Adipocyte (in vitro differentiated cells): Measurements from ENCODE around the gene SPON2.
A peak's percentile ranks its signal among the peaks of the same experiment; 100 is the strongest.
"Not testable (repeated sequence)": the region's sequence is repeated elsewhere in the genome, so short reads cannot be mapped to it uniquely, and the experiment has no call there.

ENCODE experiments used
- DNase-seq: peaks from one replicate; pipeline ENCODE4 v3.0.0-alpha.2; 2015; ENCODE audit warnings: low read depth
- H3K27me3 ChIP-seq: replicated peaks from 2 replicates; pipeline ENCODE4 v1.7.0; 2013; ENCODE audit warnings: mild to moderate bottlenecking, low read length, moderate library complexity; ENCODE audit not compliant: control insufficient read depth, insufficient read depth
- H3K36me3 ChIP-seq: 2 replicates; pipeline ENCODE4 v1.7.0; 2013; ENCODE audit warnings: low read length, mild to moderate bottlenecking, moderate library complexity; ENCODE audit not compliant: control insufficient read depth, insufficient read depth, severe bottlenecking
- H3K4me1 ChIP-seq: 2 replicates; pipeline ENCODE4 v1.7.0; 2013; ENCODE audit warnings: mild to moderate bottlenecking, low read length, moderate library complexity; ENCODE audit not compliant: control insufficient read depth, insufficient read depth
- H3K4me3 ChIP-seq: 2 replicates; pipeline ENCODE4 v1.7.0; 2013; ENCODE audit warnings: mild to moderate bottlenecking, low read length, moderate library complexity
- H3K9ac ChIP-seq: 2 replicates; pipeline ENCODE4 v1.7.0; 2013; ENCODE audit warnings: mild to moderate bottlenecking, low read length, moderate library complexity
- H3K9me3 ChIP-seq: 2 replicates; pipeline ENCODE4 v1.7.0; 2013; ENCODE audit warnings: mild to moderate bottlenecking, low read length, moderate library complexity; ENCODE audit not compliant: control insufficient read depth

The SPON2 gene

GRCh38 chr4:1130316-1131186, 41.8 kb downstream of the SPON2 start:
- DNase-seq, result peak; percentile 90
- H3K9ac ChIP-seq, result no peak overlapping the region
- H3K4me1 ChIP-seq, result peaks cover 8% of the 10 kb centered on the region
- H3K4me3 ChIP-seq, result no peak overlapping the region
- no peaks in the 10 kb centered on the region for H3K27me3 ChIP-seq
- H3K36me3 ChIP-seq, result no peaks in the 10 kb centered on the region
- H3K9me3 ChIP-seq, result no peaks in the 10 kb centered on the region

GRCh38 chr4:1126506-1126905, 45.9 kb downstream of the SPON2 start:
- Histone ChIP-seq H3K4me3 (no peak overlapping the region), H3K36me3 (no peaks in the 10 kb centered on the region), H3K4me1 (peaks cover 16% of the 10 kb centered on the region), H3K9me3 (no peaks in the 10 kb centered on the region), H3K9ac (no peak overlapping the region), H3K27me3 (no peaks in the 10 kb centered on the region)
- DNase-seq, result peak; percentile 28

- H3K4me3 ChIP-seq, DNase-seq, H3K36me3 ChIP-seq, H3K27me3 ChIP-seq, H3K9ac ChIP-seq, H3K9me3 ChIP-seq: not testable (repeated sequence)
- peaks cover 16% of the 10 kb centered on the region for H3K4me1 ChIP-seq
These were observed 46.9 kb downstream of the SPON2 start for GRCh38 chr4:1125466-1125865.

GRCh38 chr4:1124818-1125217, 47.6 kb downstream of the SPON2 start:
- no peak for DNase-seq
- Histone ChIP-seq H3K27me3 (no peaks in the 10 kb centered on the region), H3K36me3 (no peaks in the 10 kb centered on the region), H3K9me3 (no peaks in the 10 kb centered on the region), H3K4me3 (no peak overlapping the region), H3K9ac (no peak overlapping the region), H3K4me1 (peaks cover 16% of the 10 kb centered on the region)

GRCh38 chr4:1122505-1122904, 49.9 kb downstream of the SPON2 start:
- peaks cover 16% of the 10 kb centered on the region for H3K4me1 ChIP-seq
- H3K9ac ChIP-seq, result no peak overlapping the region
- H3K27me3 ChIP-seq, result no peaks in the 10 kb centered on the region
- H3K4me3 ChIP-seq, result no peak overlapping the region
- H3K36me3 ChIP-seq, result no peaks in the 10 kb centered on the region
- DNase-seq, result no peak
- no peaks in the 10 kb centered on the region for H3K9me3 ChIP-seq
